Bone marrow (tissue), 2 donors: ENCODE measurements around the gene OTUB2.

Experiments
- DNase-seq, 2 donors: peaks; one replicate each; lab custom pipeline; 2025; lab: John Stamatoyannopoulos, UW

The OTUB2 gene

GRCh38 chr14:94021416-94022157, 4.6 kb upstream of the OTUB2 start:
- DNase-seq = no peak

- no peak for DNase-seq
Measured at GRCh38 chr14:94022532-94023411, 3.4 kb upstream of the OTUB2 start.

GRCh38 chr14:94024549-94024948, 1.6 kb upstream of the OTUB2 start:
- DNase-seq = no peak

GRCh38 chr14:94025720-94026119, 420 bp upstream of the OTUB2 start:
- DNase-seq = no peak

- no peak for DNase-seq
Measured at GRCh38 chr14:94026889-94027469, 839 bp downstream of the OTUB2 start.

- no peak for DNase-seq
Measured at GRCh38 chr14:94027566-94028449, 1.7 kb downstream of the OTUB2 start.

GRCh38 chr14:94028450-94028826, 2.3 kb downstream of the OTUB2 start:
- no peak for DNase-seq

- no peak for DNase-seq
Measured at GRCh38 chr14:94029265-94029664, 3.1 kb downstream of the OTUB2 start.

- DNase-seq = no peak
Measured at GRCh38 chr14:94029671-94030203, 3.6 kb downstream of the OTUB2 start.

GRCh38 chr14:94030571-94030970, 4.4 kb downstream of the OTUB2 start:
- no peak for DNase-seq

- DNase-seq = no peak
Measured at GRCh38 chr14:94031161-94031882, 5.2 kb downstream of the OTUB2 start.

GRCh38 chr14:94031883-94032279, 5.7 kb downstream of the OTUB2 start:
- no peak for DNase-seq

- DNase-seq = no peak
Measured at GRCh38 chr14:94034886-94035285, 8.7 kb downstream of the OTUB2 start.

GRCh38 chr14:94036313-94037167, 10.4 kb downstream of the OTUB2 start:
- DNase-seq = peak; percentile 22 to 52

- no peak for DNase-seq
Measured at GRCh38 chr14:94037954-94038353, 11.8 kb downstream of the OTUB2 start.

- no peak for DNase-seq
Measured at GRCh38 chr14:94038510-94038909, 12.4 kb downstream of the OTUB2 start.

- no peak for DNase-seq
Measured at GRCh38 chr14:94038921-94039629, 12.9 kb downstream of the OTUB2 start.

GRCh38 chr14:94040247-94040646, 14.1 kb downstream of the OTUB2 start:
- no peak for DNase-seq

GRCh38 chr14:94040796-94041195, 14.7 kb downstream of the OTUB2 start:
- no peak for DNase-seq
